ENCODE measurements around the gene TWIST2. TPM values are rescaled to one million over a fixed set of nuclear protein-coding genes. Genes with fewer than 3 reads are reported as not detected.

The TWIST2 gene
- total RNA-seq, result 10 to 100 TPM in 1 of 2 donors, 1 to 10 TPM in 1; 7.5 to 40.5 TPM

DNA sequence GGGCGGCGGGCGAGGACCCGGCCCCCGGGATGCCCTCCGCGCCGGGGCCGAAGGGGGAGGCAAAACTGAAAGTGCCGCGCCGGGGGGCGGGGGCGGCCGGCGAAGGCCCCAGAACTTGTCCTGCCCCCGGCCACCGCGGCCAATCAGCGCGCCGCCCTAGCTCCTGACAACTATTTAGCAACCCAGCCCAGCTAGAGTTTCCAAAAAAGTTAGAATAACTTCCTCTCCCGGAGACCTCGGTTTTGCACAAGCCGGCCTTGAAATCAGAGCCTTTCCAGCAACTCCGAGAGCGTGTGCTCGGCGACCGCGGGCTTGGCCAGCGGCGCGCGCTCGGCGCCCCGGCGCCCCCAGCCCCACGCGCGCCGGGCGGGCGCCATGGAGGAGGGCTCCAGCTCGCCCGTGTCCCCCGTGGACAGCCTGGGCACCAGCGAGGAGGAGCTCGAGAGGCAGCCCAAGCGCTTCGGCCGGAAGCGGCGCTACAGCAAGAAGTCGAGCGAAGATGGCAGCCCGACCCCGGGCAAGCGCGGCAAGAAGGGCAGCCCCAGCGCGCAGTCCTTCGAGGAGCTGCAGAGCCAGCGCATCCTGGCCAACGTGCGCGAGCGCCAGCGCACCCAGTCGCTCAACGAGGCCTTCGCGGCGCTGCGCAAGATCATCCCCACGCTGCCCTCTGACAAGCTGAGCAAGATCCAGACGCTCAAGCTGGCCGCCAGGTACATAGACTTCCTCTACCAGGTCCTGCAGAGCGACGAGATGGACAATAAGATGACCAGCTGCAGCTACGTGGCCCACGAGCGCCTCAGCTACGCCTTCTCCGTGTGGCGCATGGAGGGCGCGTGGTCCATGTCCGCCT is at the start of gene TWIST2:
Gene TWIST2 (plus strand): TSS at position 245 of the 850 bp plus-strand sequence. CDS start 131 bp downstream, at position 376.
- DNase-seq (peak in 3 of 4 donors; percentile 34 to 41 (median 40)), ATAC-seq (peak; percentile 65)
- Histone ChIP-seq H3K4me1 (peaks cover 27% of the 10 kb centered on the region), H3K27ac (peak within 1 kb of the TSS in 1 of 4 donors; percentile 47), H3K27me3 (peaks cover 0 to 43% of the 10 kb centered on the region in 2 donors), H3K9me3 (no peaks in the 10 kb centered on the region), H3K4me3 (no peak within 1 kb of the TSS), H3K36me3 (replicated peaks in 1 of 2; ENCODE audit: insufficient read depth in 1 of 2, low read depth in 2 of 2) (no peaks in the 10 kb centered on the region)
- 0 to 2% methylated on average over 16 to 64 of the region's 90 CpGs for WGBS, 2 donors
- TF ChIP-seq, protein P1, sequence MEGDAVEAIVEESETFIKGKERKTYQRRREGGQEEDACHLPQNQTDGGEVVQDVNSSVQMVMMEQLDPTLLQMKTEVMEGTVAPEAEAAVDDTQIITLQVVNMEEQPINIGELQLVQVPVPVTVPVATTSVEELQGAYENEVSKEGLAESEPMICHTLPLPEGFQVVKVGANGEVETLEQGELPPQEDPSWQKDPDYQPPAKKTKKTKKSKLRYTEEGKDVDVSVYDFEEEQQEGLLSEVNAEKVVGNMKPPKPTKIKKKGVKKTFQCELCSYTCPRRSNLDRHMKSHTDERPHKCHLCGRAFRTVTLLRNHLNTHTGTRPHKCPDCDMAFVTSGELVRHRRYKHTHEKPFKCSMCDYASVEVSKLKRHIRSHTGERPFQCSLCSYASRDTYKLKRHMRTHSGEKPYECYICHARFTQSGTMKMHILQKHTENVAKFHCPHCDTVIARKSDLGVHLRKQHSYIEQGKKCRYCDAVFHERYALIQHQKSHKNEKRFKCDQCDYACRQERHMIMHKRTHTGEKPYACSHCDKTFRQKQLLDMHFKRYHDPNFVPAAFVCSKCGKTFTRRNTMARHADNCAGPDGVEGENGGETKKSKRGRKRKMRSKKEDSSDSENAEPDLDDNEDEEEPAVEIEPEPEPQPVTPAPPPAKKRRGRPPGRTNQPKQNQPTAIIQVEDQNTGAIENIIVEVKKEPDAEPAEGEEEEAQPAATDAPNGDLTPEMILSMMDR (IDR thresholded peaks at IDR 0.05), result no peak
- TF ChIP-seq POLR2A (IDR thresholded peaks at IDR 0.05), result no peak
- intact Hi-C loops (cut with DNase I), result no loop called here

DNA sequence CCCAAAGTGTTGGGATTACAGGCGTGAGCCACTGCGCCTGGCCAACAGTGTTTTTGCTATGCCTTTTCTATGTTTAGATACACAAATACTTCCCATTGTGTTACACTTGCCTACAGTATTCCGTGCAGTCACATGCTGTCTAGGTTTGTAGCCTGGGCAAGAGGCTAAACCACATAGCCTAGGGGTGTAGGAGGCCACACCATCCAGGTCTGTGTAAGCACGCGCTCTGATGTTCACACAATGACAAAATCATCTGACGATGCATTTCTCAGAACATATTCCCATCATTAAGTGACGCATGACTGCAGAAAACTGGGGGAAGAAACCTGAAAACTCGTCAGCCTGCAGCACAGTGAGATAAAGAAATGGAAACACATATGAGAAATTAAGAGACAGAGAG is 46.1 kb upstream of the TWIST2 start:
- intact Hi-C loops (cut with DNase I), result no loop called here
- no peak for TF ChIP-seq POLR2A (IDR thresholded peaks at IDR 0.05)
- TF ChIP-seq, protein P1 (IDR thresholded peaks at IDR 0.05), result no peak
- Histone ChIP-seq H3K27ac (no peak overlapping the region), H3K27me3 (no peaks in the 10 kb centered on the region), H3K4me3 (no peak overlapping the region), H3K4me1 (no peaks in the 10 kb centered on the region), H3K36me3 (replicated peaks in 1 of 2; ENCODE audit: insufficient read depth in 1 of 2, low read depth in 2 of 2) (no peaks in the 10 kb centered on the region), H3K9me3 (no peaks in the 10 kb centered on the region)
- no peak for DNase-seq
- 73 to 74% methylated on average over 8 of the region's 8 CpGs for WGBS, 2 donors
- no peak for ATAC-seq

DNA sequence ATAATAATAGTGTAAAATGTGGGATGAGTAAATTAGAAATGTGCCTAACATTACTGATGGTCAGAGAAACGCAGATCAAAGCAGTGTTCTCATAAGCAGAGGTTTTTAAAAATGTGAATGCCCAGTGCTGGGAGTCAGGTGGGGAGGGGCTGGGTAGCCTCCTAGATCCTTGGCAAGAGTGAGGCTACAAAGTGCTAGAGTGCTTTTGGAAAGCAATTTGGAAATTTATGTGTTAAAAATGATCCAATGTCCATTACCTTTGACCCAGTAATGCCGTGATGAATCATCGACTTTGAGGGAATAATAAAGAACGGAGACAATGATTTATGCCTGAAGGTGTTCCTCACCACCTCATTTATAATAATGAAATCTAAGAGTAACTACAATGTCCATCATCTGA is 44.9 kb upstream of the TWIST2 start:
- Histone ChIP-seq H3K9me3 (no peaks in the 10 kb centered on the region), H3K4me3 (no peak overlapping the region), H3K27me3 (no peaks in the 10 kb centered on the region), H3K4me1 (no peaks in the 10 kb centered on the region), H3K36me3 (replicated peaks in 1 of 2; ENCODE audit: insufficient read depth in 1 of 2, low read depth in 2 of 2) (no peaks in the 10 kb centered on the region), H3K27ac (no peak overlapping the region)
- 21 to 32% methylated on average over 4 of the region's 4 CpGs for WGBS, 2 donors
- intact Hi-C loops (cut with DNase I), result no loop called here
- TF ChIP-seq, protein P1 (IDR thresholded peaks at IDR 0.05), result no peak
- no peak for TF ChIP-seq POLR2A (IDR thresholded peaks at IDR 0.05)
- DNase-seq (no peak), ATAC-seq (no peak)

DNA sequence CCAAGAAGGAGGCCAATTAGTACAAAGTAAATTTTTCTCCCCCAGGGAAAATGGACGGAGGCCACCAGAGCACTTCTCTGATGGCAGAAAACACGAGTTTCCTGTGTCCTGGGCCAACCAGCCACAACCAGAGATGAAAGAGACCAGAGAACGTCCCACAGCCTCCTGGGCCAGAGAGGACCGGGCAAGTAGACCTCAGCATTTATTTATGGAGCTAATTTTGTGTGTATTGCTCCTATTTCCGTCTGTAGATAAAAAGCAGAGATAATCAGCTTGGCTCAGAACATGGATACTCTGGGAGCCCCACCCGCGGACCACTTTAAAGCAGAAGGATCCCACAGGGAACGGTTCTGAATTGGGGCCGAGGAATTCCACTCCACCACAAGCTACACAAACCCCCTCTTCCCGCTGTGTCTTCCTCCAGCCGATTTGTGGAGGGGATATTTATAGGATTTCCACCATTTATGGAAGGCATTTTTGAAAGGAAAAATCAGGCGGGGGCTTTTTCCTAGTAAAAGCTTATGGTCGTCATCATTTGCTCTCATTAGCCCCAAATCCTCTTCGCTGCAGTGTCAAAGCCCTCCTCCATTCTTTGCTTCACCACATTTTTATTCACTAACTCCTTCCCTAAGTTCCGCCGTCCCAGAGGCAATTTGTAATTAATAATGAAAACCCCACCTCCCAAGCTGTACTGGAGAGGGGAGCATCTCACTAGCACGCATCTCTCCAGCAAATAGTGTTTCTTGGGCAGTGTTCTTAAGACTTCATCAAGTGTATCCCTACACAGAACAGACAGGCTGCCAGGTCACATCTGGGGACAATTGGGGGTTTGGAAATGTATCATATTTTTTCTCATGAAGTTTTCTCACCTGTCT is 43.7 kb upstream of the TWIST2 start:
- no peak overlapping the region for H3K4me3 ChIP-seq
- TF ChIP-seq, protein P1 (IDR thresholded peaks at IDR 0.05), result no peak
- no peak for TF ChIP-seq POLR2A (IDR thresholded peaks at IDR 0.05)
- no peaks in the 10 kb centered on the region for H3K36me3 ChIP-seq (replicated peaks in 1 of 2; ENCODE audit: insufficient read depth in 1 of 2, low read depth in 2 of 2)
- no peaks in the 10 kb centered on the region for H3K9me3 ChIP-seq
- H3K27ac ChIP-seq, result no peak overlapping the region
- WGBS, 2 donors, result 49 to 53% methylated on average over 17 of the region's 17 CpGs
- H3K27me3 ChIP-seq, result no peaks in the 10 kb centered on the region
- H3K4me1 ChIP-seq, result no peaks in the 10 kb centered on the region
- DNase-seq (no peak), ATAC-seq (no peak)
- intact Hi-C loops (cut with DNase I), result no loop called here
